ACHN (cell line): ENCODE measurements around the gene SLC39A5.
"Not testable (repeated sequence)": the region's sequence is repeated elsewhere in the genome, so short reads cannot be mapped to it uniquely, and the experiment has no call there.

Experiments
- DNase-seq: peaks from one replicate; pipeline ENCODE4 v3.0.0-alpha.2; 2015
- in situ Hi-C: cut with HindIII; loops from 2 replicates; pipeline ENCODE4 v1.10.0; 2017; ENCODE audit warnings: low sequenced_read_pairs, low pct_ligation_motif_present, low pct_unique_long_range_greater_than_20kb

The SLC39A5 gene

DNA sequence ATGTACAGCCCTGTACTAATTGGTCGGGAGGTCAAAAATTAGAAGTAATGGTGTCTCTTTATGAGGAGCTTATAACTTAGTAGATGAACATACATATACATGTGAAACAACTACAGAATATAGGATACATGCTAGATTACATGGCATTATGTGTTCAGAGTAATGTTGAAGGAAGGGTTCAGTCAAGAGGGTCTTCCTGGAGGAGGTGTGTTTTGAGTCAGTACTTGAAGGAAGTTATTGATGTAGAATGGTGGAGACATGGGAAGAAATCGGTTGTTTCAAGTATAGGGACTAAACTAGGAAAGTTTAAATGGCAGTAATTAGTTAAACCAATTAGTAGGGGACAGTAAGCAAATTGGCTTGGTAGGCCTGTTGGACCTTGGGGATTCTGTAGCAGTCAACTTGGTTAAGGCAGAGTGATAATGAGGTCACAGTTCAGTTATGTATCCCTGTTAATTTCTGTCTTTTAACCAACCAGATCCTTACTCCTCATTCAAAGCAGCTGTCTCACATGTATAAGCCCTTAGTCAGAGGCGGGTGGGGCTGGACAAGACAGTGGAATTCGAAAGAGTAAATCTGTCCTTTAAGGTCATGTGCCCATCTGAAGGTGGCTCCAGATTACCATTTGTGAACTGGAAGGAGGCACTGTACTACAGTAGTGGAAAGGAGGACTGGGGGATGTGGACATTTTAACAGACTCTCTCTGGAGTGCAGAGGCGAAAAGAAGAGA, 31.8 kb downstream of the SLC39A5 start:
- in situ Hi-C loops: no loop called here
- peak; percentile 96 for DNase-seq

DNA sequence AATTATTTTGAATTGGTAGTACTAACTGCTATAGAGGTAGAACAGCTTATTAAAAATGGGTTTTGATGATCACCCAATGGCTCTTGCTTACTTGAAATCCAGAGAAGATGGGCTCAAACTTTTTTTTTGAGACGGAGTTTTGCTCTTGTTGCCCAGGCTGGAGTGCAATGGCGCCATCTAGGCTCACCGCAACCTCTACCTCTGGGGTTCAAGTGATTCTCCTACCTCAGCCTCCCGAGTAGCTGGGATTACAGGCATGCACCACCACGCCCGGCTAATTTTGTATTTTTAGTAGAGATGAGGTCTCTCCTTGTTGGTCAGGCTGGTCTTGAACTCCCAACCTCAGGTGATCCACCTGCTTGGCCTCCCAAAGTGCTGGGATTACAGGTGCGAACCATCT, 33.1 kb downstream of the SLC39A5 start:
- in situ Hi-C loops, DNase-seq: not testable (repeated sequence)

DNA sequence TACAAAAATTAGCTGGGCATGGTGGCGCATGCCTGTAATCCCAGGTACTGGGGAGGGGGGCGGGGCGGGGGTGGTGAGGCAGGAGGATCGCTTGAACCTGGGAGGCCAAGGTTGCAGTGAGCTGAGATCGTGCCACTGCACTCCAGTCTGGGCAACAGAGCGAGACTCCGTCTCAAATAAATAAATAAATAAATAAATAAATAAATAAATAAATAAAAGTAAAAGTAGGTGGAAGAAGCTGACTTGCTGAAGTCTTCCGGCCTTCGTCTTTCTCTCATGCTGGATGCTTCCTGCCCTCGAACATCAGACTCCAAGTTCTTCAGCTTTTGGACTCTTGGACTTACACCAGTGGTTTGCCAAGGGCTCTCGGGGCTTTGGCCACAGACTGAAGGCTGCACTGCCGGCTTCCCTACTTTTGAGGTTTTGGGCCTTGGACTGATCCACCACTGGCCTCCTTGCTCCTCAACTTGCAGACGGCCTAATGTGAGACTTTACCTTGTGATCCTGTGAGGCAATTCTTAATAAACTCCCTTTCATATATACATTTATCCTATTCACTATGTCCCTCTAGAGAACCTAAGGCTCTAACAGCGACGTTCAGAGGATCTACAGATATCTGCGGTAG, 36.3 kb downstream of the SLC39A5 start:
- in situ Hi-C loops: not testable (repeated sequence)

DNA sequence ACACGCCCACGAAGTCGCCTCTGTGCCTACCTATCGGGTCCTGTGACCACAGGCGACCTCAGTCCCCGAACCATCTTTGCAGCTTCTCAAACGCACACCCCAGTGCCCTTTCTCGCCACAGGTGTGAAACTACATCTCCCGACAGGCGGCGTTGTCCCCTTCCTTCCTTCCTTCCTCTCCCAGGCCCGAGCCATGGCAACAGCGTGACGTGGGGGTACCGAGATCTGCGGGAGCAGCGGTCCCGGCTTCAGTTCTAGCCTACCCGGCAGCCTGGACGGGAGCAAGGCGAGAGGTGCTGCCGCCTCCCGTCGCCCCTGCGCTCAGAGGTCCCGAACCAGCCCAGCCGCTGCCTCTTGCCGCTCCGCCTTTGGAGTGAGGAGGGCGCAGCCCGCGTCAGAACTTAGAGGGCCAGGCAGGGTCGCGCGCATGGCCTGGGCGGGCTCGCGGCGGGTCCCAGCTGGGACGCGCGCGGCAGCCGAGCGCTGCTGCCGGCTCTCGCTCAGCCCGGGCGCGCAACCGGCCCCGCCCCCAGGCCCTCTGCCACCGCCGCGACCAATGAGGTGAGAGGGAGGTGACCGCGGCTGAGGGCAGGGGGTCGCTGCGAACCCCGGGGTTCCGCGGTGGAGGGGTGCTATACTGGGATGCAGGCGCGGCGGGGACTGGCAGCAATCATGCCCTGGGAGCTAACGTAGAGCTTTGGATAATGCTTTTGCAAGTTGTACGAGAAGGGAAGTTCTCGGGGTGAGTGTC, 37.0 kb downstream of the SLC39A5 start, which contains the start of gene COQ10A:
Gene COQ10A (plus strand): TSS at position 250 of the 750 bp plus-strand sequence. CDS start 177 bp downstream, at position 427.
- peak; percentile 97 for DNase-seq
- in situ Hi-C loops: no loop called here

More for the DNA sequence above, 36.3 kb downstream of the SLC39A5 start:
- DNase-seq: not testable (repeated sequence)

DNA sequence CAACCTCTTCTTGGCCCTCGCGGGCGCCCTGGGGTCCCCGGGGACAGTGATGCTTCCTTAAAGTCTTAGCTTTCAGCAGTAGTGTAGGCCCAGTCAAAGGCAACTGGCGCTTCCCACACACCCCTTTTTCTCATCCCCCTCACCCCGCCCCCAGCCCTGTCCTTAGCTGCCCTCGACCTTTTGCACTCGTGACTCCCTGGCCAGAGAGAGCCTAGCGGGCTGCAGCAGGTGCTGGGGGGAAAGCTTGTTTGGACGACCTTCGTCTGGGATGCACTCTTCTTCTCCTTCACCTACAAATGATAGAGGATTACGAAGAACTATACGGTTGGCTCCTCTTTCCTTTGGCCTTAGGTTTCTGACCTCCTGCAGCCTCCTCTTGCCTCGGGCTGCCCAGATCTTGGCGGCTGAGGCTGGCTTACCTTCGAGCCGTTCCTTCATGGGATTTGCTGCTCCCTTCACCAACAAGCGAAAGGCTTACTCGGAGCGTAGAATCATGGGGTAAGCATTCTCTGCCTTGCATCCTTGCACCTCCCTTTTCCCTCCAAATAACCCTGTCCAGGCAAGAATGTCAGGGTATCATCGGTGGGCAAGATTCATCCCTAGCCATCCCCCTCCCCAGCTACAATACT, 37.7 kb downstream of the SLC39A5 start:
- DNase-seq: no peak
- in situ Hi-C loops: no loop called here

DNA sequence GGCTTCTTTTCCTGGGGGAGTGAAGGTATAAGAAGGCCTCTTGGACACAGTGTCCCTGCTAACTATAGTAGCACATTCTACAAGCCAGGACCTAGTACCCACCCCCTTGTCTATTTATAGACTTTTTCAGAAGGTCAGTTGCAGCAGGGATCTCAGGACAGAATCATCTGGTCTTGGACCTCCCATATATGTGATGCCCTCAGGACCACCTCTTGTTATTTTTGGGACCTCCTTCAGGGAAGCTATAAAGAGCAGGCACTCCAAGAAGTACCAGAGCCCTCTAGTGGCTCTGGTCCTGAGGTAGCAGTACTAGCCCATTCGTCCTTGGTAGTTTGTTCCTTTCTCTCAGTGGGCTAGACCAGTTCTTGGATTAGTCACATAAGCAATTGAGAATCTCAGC, 41.2 kb downstream of the SLC39A5 start:
- in situ Hi-C loops: no loop called here
- DNase-seq: peak; percentile 48

DNA sequence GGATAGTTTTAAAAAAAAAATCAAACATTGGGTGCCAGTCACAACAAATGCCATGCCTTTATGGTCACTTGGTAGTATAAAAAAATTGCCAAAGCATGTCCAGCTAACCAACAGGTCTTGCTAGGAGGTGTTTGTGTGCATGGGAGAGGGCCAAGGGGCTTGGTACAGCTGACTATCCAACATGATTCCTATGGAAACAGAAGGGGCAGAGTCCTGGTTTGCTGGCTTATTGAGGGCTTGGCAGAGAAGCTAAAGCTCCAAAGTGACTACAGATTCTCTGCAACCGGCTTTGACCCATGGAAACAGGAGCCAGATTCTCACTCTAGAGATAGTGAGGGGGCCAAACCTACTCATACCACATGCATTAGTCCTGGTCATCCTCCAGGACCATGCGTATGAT, 42.6 kb downstream of the SLC39A5 start:
- DNase-seq, in situ Hi-C loops: not testable (repeated sequence)

DNA sequence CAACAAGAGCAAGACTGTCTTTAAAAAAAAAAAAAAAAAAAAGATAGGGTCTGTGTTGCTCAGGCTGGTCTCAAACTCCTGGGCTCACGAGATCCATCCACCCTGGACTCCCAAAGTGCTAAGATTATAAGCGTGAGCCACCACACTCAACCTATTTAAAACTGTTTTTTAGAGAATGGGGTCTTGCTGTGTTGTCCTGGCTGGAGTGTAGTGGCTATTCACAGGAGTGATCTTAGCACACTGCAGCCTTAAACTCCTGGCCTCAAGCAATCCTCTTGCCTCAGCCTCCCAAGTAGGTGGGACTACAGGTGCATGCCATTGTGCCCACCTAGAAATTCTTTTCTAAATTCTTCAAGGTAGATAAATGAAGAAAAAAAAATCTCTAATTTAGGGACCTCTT, 44.4 kb downstream of the SLC39A5 start:
- in situ Hi-C loops: no loop called here
- no peak for DNase-seq

DNA sequence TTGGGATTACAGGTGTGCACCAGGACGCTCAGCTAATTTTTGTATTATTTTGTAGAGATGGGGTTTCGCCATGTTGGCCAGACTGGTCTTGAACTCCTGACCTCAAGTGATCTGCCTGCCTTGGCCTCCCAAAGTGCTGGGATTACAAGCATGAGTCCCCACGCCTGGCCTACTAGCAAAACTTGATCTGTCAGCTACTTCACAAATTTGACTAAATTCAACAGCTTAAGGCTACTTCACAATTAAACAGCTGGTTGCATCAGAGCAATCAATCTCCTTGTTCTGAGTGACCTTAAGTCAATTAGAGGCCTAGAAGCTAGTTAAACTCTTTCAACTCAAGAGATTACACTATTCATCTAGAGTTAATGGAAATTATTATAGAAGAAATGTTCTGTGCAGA, 49.1 kb downstream of the SLC39A5 start:
- in situ Hi-C loops: no loop called here
- no peak for DNase-seq

DNA sequence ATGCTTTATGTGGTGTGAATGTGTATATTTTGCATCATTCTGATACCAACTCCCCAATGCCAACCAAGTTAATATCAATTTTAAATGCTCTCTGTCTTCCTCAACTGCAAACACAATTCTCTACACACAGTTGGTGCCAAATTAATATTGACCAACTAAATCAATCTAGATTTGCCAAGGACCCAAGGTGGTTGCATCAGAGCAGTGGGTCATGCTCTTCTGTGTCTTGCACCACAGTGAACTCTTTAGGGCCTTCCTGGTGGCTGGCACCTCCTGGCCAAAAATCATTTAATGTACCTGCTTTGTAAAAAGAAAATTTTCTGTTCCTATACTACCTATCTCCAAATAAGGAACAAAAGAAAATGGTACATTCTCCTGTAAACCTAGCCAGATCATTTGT, 51.0 kb downstream of the SLC39A5 start:
- in situ Hi-C loops: no loop called here
- no peak for DNase-seq

DNA sequence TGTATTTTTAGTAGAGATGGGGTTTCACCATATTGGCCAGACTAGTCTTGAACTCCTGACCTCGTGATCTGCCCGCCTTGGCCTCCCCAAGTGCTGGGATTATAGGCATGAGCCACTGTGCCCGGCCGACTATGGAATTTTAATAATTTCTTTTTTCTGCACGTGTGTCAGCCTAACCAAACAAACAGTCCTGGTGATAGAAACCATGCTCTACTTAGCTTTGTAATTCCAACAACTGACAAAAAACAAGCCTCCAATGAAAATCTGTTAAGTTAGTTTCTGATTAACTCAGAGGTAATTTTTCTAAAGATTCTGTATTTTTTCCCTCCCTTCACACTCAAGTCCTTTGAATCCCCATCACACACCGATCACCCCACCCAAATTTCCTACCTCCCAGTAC, 52.2 kb downstream of the SLC39A5 start:
- DNase-seq: no peak
- in situ Hi-C loops: no loop called here

DNA sequence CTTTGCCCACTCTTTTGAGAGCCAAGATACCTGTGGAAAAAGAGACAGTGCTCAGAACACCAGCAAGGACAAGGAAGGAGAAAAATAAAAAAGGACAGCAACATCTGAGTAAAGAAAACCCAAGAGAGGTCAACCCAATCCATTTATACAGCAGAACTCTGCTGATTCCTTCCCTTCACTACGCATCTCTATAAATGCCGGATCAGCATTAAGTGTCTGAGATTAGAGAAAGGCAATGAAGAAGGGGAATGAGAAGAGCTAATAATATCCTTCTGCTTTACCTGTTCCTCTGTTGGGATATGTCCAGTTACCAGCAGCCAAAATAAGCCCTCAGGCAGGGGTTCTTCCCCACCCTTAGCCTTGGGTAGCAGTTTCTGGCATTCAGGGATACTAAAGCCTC, 52.7 kb downstream of the SLC39A5 start:
- DNase-seq: no peak
- in situ Hi-C loops: no loop called here

DNA sequence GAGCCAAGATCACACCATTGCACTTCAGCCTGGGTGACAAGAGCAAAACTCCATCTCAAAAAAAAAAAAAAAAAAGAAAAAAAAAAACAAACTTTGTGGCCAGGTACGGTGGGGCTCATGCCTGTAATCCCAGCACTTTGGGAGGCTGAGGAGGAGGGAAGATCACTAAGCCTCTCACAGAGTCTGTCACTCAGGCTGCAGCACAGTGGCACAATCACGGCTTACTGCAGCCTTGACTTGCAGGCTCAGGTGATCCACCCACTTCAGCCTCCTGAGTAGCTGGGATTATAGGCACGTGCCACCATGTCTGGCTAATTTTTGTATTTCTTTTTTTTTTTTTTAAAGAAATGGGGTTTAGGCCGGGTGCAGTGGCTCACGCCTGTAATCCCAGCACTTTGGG, 54.4 kb downstream of the SLC39A5 start:
- in situ Hi-C loops, DNase-seq: not testable (repeated sequence)

DNA sequence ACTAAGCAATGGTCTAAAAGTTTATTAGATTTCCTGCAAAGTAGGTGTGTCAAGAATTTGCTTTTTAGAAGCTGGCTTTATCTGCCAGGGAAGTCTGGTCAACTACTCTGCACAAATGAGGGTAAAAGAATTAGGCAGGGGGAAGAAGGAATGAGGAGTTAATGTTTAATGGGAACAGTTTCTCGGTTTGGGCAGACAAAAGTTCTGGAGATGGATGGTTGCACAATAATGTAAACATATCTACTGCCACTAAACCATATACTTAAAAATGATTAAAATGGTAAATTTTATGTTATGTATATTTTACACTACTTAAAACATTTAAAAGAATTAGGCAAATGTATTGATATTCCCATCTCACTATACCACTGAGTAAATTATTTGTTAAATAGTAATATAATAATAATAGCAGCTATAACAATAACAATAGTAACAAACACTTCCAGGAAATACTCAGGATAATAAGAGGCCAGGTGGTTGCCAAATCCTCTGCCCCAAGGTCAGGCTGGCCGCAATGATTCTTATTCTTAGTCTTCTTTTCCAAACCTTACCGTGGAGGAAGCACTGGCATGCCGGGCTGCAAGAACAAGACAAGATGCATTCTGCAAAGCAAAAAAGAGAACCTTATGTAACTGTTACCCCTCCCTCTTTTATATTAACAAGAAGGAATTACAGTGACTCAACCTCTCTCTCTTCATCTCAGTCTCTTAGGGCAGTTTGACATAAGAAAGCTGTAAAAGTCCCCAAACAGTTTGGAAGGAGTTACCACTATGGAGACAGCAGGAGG, 56.4 kb downstream of the SLC39A5 start:
- in situ Hi-C loops: no loop called here
- DNase-seq: peak; percentile 60
